Gastrocnemius medialis (tissue), 4 donors: ENCODE measurements around the gene MSI2. TPM values are rescaled to one million over a fixed set of nuclear protein-coding genes. Genes with fewer than 3 reads are reported as not detected.

Source experiments
- ATAC-seq, 2 donors: fragments of 150-250 bp; one replicate each; pipeline ENCODE4 v1.9.1; 2016
- DNase-seq, 2 donors: peaks; one replicate each; pipeline ENCODE4 v3.0.0-alpha.2; 2019
- H3K27ac ChIP-seq, 4 donors: fragments of 200-600 bp; sonication (generic); 1 replicate in 1 of 4; 2 replicates in 3 of 4; pipeline ENCODE4 v1.5.1; 2016 to 2018; ENCODE audit warnings: mild to moderate bottlenecking in 2 of 4, moderate library complexity in 1 of 4
- H3K27me3 ChIP-seq, 3 donors: fragments of 200-600 bp; sonication (generic) in 2 of 3; 1 replicate in 1 of 3; 2 replicates in 2 of 3; pipeline versions ENCODE4 v1.5.1 to v1.6.0; 2016 to 2019; ENCODE audit warnings: mild to moderate bottlenecking in 1 of 3, moderate library complexity in 1 of 3
- H3K36me3 ChIP-seq, 2 donors: fragments of 200-600 bp; sonication (generic) in 1 of 2; one replicate each; pipeline ENCODE4 v1.5.1; 2017 to 2018
- H3K4me1 ChIP-seq, 2 donors: fragments of 200-600 bp; sonication (generic) in 1 of 2; one replicate each; pipeline ENCODE4 v1.5.1; 2016 to 2017; ENCODE audit warnings: mild to moderate bottlenecking in 2 of 2
- H3K4me3 ChIP-seq, 4 donors: fragments of 200-600 bp; sonication (generic) in 3 of 4; 1 replicate in 1 of 4; 2 replicates in 3 of 4; pipeline ENCODE4 v1.5.1; 2016 to 2019; ENCODE audit warnings: mild to moderate bottlenecking in 2 of 4
- H3K9me3 ChIP-seq, 3 donors: fragments of 200-600 bp; sonication (generic) in 2 of 3; 1 replicate in 1 of 3; 2 replicates in 2 of 3; pipeline ENCODE4 v1.5.1; 2016 to 2019
- POLR2A ChIP-seq, 2 donors: fragments of 450-650 bp; IDR thresholded peaks; one replicate each; pipeline ENCODE4 v1.6.1; 2017; ENCODE audit warnings: antibody characterized with exemption in 2 of 2, mild to moderate bottlenecking in 2 of 2, moderate library complexity in 2 of 2
- in situ Hi-C, 4 donors: fragments of 200-750 bp; cut with MboI; loops; one replicate each; pipeline versions ENCODE4 v1.15.0 to v1.8.0; 2017; ENCODE audit warnings: low sequenced_read_pairs in 4 of 4
- intact Hi-C: fragments of 100-400 bp; cut with DNase I; formaldehyde crosslinking; loops from one replicate; pipeline ENCODE4 v1.15.1; 2023; ENCODE audit warnings: low total_unique reads
- total RNA-seq, 4 donors: library from RNA; depleted of rRNA; stranded (reverse); fragments of >200 nt; gene quantifications; one replicate each; pipeline versions ENCODE4 v1.1.0 to v1.2.3, GENCODE V29; 2016
- TF ChIP-seq, protein P1 (sequence below), 5 experiments: fragments of 450-650 bp in 3 of 5; fragments of 200-600 bp in 2 of 5; sonication (generic) in 2 of 5; IDR thresholded peaks in 4 of 5; conservative IDR thresholded peaks in 1 of 5; 1 replicate in 4 of 5; 2 replicates in 1 of 5; pipeline ENCODE4 v1.5.1; 2016 to 2019; ENCODE audit warnings: antibody characterized with exemption in 5 of 5, mild to moderate bottlenecking in 3 of 5, moderate library complexity in 3 of 5

MSI2 gene
- total RNA-seq, 4 donors from 2014 or later, result 33.1 to 66.2 (median 48.5) TPM

DNA sequence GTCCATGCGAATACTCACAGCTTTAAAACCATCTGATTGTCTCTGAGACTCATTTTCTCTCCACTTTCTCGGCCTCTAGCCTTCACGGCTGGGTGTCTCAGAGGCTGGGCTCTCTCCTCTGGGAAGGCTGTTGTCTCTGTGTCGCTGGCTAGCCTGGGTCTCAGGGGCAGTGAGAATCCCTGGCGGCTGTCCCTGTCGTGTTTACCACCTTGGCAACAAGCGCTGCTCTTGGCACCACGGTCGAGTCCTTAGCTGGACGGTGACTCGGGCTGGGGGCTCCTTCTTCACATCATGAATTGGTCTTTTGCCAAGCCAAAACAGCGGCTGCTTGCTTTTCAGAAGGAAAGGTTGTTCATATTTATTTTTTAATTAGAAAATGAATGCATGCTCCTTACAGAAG, 81.1 kb downstream of the MSI2 start:
- Histone ChIP-seq H3K4me3 (no peak overlapping the region), H3K27me3 (no peaks in the 10 kb centered on the region), H3K36me3 (no peaks in the 10 kb centered on the region), H3K27ac (peak overlapping the region in 2 of 4 donors; percentile 20 to 45), H3K4me1 (peaks cover 31 to 35% of the 10 kb centered on the region in 2 donors), H3K9me3 (no peaks in the 10 kb centered on the region)
- in situ Hi-C loops (no loop called here), intact Hi-C loops (no loop called here)
- DNase-seq, result no peak
- TF ChIP-seq POLR2A (IDR thresholded peaks at IDR 0.05), result no peak
- TF ChIP-seq, protein P1, sequence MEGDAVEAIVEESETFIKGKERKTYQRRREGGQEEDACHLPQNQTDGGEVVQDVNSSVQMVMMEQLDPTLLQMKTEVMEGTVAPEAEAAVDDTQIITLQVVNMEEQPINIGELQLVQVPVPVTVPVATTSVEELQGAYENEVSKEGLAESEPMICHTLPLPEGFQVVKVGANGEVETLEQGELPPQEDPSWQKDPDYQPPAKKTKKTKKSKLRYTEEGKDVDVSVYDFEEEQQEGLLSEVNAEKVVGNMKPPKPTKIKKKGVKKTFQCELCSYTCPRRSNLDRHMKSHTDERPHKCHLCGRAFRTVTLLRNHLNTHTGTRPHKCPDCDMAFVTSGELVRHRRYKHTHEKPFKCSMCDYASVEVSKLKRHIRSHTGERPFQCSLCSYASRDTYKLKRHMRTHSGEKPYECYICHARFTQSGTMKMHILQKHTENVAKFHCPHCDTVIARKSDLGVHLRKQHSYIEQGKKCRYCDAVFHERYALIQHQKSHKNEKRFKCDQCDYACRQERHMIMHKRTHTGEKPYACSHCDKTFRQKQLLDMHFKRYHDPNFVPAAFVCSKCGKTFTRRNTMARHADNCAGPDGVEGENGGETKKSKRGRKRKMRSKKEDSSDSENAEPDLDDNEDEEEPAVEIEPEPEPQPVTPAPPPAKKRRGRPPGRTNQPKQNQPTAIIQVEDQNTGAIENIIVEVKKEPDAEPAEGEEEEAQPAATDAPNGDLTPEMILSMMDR (IDR thresholded peaks at IDR 0.05 in 4 of 5, conservative IDR thresholded peaks at IDR 0.05 in 1 of 5), result no peak
- ATAC-seq, result no peak

DNA sequence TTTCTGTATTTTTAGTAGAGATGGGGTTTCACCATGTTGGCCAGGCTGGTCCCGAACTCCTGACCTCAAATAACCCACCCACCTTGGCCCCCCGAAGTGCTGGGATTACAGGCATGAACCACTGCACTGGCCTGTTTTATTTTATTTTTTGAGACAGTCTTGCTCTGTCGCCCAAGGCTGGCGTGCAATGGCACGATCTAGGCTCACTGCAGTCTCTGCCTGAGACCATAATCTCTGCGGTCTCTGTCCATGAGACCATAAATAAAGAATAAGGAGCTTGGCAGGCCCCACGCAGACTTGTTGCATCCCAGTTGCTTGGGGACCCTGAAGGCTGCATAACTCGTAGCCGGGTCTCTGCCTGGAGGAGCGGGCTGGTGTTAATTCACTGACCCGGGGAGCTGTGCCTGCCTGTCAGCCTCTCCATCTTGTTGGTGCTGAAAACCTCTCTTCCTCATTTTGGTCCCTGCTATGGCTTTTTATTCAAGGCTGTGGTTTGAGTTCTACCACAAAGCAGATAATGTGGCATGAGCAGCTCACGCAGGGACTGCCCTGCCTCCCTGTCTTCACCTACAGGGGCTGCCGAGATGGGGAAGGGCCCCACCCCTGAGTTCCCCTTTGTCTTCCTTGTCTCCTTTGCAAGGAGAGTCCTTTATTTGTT, 82.1 kb downstream of the MSI2 start:
- Histone ChIP-seq H3K4me3 (no peak overlapping the region), H3K27ac (peak overlapping the region in 2 of 4 donors; percentile 35 to 45), H3K9me3 (no peaks in the 10 kb centered on the region), H3K27me3 (no peaks in the 10 kb centered on the region), H3K36me3 (no peaks in the 10 kb centered on the region), H3K4me1 (peaks cover 41 to 45% of the 10 kb centered on the region in 2 donors)
- ATAC-seq (no peak), DNase-seq (no peak)
- TF ChIP-seq POLR2A (IDR thresholded peaks at IDR 0.05), result no peak
- TF ChIP-seq, protein P1 (IDR thresholded peaks at IDR 0.05 in 4 of 5, conservative IDR thresholded peaks at IDR 0.05 in 1 of 5), result no peak
- in situ Hi-C loops (no loop called here), intact Hi-C loops (no loop called here)

DNA sequence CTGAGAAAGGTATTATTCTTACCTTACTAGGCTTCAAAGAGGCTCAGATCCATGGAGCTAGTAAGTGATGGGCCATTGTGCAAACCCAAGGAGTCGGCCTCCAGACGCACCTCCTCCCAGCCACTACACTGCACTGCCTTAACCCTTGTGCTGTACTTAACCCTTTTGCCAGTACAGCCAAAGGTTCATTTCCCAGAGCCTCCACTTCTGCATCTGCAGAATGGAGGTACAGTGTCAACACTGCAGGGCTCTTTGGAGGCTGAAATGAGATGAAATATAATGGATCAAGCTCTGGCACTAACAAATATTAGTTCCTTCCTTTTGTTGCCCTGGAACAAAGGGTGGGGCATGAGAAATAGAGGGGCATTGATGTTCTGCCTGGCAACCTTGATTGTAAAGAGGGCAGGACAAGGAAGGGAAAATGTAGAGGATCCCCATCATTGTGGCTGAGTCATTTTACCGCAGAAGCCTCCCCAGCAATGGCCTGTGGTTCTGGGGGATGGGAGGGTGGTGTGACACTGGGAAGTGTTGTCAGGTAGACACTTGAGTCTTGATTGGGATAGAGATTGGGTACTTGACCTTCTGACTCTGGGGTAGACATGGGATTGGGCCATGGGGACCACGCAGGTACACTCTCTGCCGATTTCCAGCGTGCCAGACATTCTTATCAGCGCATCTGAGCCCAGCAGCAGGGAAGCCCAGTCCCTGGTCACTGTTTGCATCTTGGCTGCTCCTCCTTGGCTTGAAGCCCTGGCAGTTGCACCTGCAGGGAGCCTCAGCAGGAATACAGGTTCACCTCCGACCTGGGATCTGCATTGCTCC, 84.0 kb downstream of the MSI2 start:
- Histone ChIP-seq H3K4me1 (peaks cover 59 to 65% of the 10 kb centered on the region in 2 donors), H3K4me3 (no peak overlapping the region), H3K27ac (peak overlapping the region in 2 of 4 donors; percentile 43 to 72), H3K36me3 (no peaks in the 10 kb centered on the region), H3K27me3 (no peaks in the 10 kb centered on the region), H3K9me3 (no peaks in the 10 kb centered on the region)
- intact Hi-C loops, result no loop called here
- DNase-seq, result no peak
- no peak for ATAC-seq
- TF ChIP-seq, protein P1 (IDR thresholded peaks at IDR 0.05 in 4 of 5, conservative IDR thresholded peaks at IDR 0.05 in 1 of 5), result no peak
- no peak for TF ChIP-seq POLR2A (IDR thresholded peaks at IDR 0.05)
- in situ Hi-C loops, result no loop called here

DNA sequence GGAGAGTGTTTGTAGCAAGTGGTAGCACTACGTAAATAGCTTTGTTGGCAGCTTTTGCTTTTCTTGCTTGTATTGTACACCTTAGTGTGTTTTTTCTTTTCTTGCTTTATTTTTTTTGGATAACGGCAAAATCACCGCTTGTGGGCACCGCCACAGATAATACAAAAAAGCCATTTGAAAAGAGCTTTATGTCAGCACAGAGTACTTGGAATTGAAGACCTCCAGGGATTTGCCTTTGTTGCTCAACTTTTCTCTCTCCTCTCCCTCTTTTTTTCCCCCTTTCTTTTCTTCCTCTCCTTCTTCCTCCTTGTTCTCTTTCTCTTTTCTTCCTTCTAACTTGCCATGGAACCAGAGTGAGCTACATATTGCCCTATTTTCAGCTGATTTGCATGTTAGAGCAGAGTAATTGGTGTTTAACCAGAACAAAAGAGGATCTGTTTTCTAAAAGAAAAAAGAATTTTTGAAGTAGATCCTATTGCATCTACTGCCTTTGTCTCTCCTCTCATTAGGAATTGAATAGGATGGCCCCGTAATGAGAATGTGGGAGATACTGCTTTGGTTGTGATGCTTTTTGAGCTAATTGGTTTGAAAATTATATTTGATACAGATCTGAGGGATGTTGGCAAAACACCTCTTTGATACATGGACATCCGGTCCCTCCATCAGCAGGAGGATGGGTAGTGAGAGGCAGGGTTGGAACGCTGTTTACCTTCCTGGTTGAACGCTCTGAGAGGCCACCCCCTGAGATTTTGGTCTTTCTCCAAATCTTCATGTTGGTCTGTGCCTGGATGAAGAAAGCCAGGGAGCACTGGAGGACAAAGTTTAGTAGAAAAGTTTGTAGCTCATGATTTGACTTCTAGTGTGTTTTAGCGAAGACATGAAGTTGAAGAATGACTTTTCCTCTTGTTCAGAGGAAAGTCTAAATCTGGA, 85.6 kb downstream of the MSI2 start:
- Histone ChIP-seq H3K9me3 (no peaks in the 10 kb centered on the region), H3K27ac (peak overlapping the region; percentile 70 to 86 (median 72)), H3K36me3 (no peaks in the 10 kb centered on the region), H3K27me3 (no peaks in the 10 kb centered on the region), H3K4me1 (peaks cover 58 to 66% of the 10 kb centered on the region in 2 donors), H3K4me3 (no peak overlapping the region)
- TF ChIP-seq, protein P1 (IDR thresholded peaks at IDR 0.05 in 4 of 5, conservative IDR thresholded peaks at IDR 0.05 in 1 of 5), result no peak
- no peak for TF ChIP-seq POLR2A (IDR thresholded peaks at IDR 0.05)
- ATAC-seq (no peak), DNase-seq (no peak)
- in situ Hi-C loops, result no loop called here
- intact Hi-C loops, result no loop called here
